Renal cortical epithelial cell (primary cell): Measurements from ENCODE around the gene OLIG3. TPM values are rescaled to one million over a fixed set of nuclear protein-coding genes. Genes with fewer than 3 reads are reported as not detected.

Source experiments
- DNase-seq: peaks from one replicate; pipeline ENCODE4 v3.0.0-alpha.2; 2011; ENCODE audit warnings: low read depth
- total RNA-seq: library from RNA; depleted of rRNA; stranded (reverse); fragments of >200 nt; gene quantifications from 2 replicates; pipeline ENCODE4 v1.2.3, GENCODE V29; 2014

The OLIG3 gene
- total RNA-seq = not detected in 2 replicates

DNA sequence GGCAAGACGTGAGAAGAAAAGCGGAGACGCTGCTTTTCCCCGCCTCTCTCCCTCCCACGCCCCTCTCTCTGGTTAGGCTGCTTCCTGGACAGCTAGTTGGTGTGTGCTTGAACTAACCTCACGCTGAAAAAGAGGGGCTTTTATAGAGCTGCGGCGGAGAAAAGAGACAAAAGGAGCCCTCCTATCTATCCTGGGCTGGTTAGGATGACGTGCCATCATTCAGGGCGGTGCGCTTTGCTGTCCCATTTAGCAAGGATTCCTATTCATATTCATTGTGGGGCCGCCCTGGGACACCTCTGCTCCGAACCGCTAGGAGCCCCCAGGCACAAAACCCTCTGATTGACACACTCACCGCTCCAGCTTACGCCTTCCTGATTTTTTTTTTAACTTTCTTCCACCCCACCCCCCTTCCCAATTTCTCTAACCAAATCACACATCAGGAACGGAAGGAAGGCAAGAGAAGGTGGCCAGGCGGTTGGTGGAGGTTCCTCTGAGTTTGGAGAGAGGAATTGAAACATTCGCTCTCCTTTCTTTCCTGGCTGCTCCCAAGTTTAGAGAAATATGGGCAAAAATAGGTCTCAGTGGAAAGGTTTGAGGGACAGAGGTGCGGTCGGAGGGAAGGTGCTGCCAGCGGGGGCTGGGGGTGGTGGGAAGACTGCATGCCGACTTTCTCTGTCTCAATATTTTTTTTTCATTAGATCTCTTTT is at the start of gene OLIG3:
TSS of gene OLIG3 (minus strand) at position 114 of the 707 bp plus-strand sequence. CDS start 224 bp downstream, outside the sequence.
- DNase-seq = no peak

DNA sequence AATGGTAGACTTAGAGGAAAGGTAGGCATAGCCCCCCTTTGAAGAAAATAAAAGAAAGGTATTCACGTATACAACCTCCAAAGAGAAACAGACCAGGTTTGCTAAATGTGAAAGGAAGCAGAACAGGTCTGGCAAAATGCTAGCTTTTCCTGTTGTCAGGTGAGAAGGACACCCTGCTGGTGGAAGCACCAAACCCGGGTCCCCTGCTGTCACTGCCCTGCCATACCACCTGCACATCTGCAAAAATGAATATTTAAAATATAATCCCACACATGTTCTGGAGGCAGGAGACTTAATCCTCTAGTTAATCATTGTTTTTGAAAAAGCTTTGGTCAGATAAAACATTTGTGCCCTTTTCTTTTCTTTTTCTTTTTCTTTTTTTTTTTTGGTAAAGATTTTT is 48.9 kb upstream of the OLIG3 start:
- no peak for DNase-seq

DNA sequence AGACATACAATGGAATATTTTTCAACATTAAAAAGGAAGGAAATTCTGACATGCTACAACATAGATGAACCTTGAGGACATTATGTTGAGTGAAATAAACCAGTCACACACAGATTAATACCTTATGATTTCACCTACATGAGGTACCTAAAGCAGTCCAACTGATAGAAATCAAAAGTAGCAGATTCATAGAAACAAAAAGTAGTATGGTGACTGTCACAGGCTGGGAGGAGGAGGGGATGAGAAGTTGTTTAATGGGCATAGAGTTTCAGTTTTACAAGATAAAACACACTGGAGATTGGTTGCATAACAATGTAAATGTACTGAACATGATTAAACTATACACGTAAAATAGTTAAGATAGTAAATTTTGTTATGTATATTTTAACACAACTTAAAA is 48.5 kb upstream of the OLIG3 start:
- DNase-seq = no peak

DNA sequence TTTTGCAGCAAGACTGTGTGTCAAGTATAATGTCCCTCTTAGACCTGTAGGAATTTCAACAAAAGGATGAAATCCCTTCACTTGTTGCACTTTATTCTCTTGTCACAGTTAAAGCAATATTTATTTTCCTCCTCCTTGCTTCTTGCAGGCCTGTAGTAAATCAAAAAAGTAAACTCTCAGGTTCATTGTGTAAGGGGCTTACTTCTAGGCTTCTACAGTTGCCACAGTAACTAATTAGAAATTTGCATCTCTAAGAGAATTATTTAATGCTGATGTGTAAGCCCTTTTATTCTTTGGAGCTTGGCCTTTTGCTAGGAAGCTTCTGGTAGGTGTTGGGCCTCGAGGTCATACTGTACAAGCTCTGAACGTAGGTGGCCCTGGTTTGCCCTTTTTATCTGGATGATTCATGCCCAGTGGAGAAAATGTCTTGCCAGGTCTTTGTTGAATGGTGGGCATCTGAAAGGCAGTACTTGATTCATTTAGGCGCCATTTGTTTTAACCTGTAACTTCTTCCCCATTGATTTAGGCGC is 47.4 kb upstream of the OLIG3 start:
- no peak for DNase-seq

DNA sequence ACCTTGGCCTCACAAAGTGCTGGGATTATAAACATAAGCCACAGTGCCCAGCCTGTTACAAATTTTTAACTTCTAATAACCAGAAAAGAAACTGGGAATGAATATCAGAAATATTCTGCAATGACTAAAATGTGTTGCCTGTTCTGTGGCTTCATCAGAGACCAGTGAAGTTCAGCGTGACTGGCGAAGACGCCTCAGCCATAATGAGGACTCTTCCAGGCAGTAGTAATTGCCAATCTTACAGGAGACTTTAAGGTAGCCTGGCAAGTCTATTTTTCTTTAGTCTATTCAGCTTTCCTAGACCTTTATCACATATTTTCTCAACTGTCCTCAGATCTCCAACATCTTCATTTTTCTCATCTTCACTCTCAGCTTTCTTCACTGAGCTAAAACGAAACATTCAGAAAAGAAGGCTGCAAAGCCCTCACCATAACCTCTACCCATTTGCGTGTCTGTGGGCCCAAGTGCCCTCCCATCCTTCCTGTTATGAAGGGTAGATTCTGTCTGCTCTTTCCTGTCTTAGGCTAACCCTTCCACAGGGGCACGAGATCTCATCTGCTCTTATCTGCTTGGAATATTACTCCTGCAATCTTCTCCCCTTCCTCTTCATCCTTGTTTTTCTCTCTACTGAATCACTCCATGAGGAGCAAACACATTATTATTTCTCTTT is 42.0 kb upstream of the OLIG3 start:
- no peak for DNase-seq

DNA sequence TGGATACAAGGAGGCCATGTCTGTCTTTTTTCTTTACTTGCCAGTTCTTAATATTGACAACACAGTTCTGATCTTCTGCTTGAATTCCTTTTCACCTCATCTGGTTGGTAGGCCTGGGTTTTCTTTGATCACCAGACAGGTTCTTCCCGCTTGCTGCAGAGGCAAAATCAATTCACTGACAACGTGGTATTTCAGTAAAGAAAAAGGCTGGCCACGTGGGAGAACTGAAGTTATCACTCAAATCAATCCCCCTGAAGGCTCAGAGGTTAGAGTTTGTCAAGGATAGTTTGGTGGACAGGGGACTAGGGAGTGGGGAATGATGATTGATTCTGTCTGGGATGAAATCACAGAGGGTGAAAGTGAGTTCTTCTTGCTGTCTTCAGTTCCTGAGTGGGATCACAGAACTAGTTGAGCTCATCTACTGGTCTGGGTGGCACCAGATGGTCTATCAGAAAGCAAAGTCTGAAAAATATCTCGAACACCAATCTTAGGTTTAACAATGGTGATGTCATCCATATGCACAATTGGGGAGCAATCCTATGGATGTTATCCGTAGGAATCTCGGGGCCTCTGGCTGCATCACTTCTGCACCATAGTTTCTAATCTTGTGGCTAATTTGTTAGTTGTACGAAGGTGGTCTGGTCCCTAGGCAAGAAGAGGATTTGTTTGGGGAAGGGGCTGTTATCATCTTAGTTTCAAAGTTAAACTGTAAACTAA is 37.3 kb upstream of the OLIG3 start:
- DNase-seq = no peak

DNA sequence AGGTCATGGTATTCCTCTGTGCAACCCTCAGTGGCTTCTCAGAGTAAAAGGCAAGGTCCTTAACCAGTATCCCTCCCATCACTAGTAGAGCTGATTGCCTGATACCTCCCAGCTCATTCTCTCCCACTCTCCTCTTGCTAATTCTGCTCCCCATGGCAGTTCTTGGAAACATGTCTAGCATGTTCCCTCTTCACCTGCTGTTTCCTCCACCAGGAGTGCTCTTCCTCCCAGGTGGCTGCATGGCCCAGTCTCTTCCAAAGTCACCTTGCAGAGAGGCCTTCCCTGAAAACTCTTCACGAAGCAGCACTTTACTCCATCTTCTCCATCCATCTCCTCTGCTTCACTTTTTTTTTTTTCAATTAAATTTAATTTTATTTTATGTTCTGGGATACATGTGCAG is 36.2 kb upstream of the OLIG3 start:
- no peak for DNase-seq

DNA sequence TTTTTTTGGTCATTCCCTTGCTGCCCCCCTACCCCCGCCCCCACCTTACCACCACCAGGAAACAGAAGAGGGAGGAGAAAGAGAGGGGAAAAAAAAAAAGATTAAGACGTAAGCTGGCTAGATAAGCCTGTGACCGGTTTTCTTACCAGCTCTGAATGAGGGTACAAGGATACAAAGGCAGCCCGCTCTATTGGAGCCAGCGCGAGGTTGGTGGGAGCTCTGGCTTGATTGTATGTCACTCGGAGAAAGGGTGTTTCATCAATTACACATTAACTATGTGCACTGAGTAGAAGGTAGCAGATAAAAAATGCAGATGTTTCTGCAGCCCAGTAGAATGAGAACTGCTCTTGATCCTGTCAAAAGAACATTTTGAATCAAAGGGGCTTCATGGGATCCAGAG is 28.6 kb upstream of the OLIG3 start:
- DNase-seq = peak; percentile 31

DNA sequence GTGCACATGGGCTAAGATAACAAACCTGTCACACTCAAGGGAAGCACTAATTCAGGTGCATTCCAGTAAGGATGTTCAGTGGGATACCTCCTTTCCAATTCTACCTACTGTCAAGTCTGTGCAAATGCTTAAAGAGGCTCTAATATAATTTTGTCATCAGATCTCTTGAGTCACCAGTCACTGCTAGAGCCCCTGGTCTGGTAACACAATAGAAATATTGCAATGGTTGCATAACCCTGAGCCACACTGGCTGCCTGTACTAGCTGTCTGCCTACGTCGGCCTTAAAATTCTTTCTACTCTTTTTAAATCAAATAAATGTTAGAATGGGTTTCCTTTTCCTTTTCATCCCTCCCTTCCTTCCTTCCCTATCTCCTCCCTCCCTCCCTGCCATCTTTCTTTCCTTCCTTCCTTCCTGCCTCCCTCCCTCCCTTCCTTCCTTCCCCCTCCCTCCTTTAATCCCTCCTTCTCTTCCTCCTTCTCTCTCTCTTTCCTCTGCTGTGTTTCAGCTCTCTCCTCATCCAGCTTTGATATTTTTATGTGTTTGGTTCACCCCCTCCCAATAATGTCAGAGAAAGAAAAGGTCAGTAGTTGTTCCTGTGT is 28.1 kb upstream of the OLIG3 start:
- peak; percentile 12 for DNase-seq

DNA sequence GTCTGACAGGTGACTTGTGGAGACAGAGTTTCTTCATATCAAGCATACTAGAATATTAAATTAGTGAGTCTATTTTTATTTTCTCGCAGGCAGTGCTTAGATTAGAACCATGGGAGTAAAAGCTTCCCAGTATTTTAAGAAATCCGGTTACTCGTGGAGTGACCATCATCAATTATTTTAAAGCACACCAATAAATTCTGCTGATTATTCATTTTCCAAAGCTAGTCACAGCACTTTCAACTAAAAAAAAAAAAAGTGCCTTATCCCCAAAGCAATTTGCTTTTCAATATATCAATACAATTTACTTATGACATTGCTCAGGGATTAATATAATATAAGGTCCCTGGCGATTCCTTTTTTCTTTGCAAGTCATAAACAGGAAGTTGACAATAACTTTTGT is 26.3 kb upstream of the OLIG3 start:
- DNase-seq = no peak

DNA sequence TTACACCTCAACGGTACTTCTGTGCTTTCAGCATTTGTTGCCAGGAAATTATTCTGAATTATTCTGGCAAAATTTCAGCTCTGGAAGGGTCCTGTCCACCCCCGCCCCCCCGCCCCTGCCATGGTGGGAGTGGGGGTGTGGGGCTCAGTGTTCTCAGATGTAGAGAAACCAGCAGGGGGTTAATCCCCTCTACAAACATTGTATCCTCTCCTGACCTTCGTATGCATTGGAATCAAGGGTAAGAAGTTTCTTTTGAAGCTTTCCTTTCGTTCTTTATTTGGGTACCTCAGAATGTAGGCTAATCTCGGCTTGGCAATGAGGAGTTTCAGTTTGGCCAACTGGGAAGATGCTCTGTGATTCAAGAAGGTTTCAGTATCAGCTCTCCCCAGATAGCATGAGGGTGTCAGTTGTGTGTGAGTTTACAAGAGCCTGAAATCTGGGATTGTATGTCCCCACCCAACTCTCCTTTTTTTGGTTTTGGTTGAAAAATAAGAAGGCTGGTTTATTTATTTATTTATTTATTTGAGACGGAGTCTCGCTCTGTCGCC is 25.5 kb upstream of the OLIG3 start:
- DNase-seq = no peak

DNA sequence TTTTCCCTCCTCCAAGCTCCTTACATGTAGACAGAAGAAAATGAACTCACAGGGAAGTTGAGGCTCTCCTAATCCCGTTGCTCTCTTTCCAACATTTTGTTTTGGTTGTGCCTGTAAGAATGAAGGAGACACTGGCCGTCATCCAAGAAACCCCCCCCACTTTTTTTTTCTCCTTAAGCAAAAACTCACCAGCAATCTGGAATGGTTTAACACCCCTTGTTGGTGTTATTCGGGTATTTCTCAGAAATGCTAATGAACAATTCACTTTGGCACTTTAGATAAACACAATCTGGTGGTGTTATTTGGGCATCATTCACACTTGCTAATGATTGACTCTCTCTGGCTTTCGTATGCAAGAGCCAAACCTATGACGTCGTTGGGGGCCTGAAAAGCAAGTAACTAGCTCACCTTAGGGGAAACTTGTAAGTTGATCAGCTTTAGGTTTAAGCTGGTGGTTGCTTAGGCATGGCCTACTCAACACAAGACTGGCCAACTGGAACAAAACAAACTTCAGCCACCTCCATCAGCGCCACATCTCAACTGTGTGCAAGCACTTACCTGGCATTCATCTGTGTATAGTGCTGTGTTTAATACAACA is 24.3 kb upstream of the OLIG3 start:
- peak; percentile 78 for DNase-seq

DNA sequence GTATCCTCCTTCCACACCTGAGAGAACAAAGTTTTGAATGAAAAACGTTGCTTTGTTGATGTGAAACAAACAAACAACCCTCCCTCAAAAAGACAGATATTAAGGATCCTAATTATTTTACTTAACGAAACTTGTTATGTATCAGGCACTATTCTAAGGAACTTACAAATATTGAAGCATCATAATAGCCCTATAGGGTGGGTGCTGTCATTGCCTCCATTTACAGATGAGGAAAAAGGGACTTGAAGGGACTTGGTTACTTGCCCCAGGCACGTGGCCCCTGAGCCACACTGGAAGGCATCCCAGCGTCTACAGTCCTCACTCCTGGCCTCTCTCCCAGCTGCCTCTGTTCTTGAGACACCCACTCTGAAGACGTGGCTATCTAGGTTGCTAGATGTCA is 20.2 kb upstream of the OLIG3 start:
- no peak for DNase-seq

DNA sequence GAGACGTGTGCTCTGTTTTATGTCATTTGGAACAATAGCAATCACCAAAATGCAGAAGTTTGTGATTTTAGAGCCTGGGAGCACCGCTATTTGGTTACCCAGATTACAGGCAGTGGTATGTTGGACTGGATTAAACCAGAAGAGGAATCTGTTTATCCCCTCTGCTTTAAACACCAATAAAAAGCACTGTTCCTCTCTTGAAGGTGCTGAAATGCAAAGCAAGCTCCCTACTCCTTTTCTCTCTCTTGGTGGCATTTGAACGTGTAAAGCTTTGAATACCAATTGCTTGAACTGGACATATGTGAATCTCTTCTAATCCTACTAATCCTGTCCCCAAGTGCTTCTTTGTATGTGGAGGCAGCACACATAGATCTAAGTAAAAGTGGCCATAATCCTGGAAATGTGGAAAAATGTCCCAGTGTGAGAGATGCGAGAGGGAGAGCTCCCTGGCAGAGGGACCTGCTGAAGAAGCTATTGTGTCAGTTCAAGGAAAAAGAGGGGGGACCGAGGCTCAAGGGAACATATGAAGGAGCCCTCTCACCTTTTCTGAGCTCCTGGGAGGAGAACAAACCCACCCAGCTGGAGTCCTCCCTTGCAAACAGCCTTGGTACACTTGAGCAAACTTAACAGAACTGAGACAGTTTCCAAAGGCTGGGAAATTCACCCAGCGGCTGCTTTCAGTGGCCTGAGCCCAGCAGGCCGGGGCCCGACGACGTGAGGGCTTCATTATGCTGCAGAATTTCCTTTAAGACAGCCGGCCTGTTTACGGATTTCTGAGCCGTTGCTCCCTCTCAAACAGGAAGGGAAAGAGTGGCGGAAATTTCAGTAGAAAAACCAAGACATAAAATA is 18.8 kb upstream of the OLIG3 start:
- peak; percentile 7 for DNase-seq

DNA sequence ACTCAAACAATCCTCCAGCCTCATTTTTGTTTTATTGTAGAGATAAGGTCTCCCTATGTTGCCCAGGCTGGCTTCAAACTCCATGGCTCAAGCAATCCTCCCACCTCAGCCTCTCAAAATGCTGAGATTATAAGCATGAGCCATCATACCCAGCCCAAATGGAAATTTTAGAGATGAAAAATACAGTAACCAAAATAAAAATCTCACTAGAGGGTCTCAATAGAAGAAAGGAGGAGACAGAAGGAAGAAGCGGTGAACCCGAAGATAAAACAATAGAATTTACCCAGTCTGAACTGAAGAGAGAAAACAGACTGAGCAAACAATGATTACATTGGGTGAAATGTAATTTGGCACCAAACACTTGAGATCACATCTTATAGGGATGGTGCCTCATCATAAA is 16.7 kb upstream of the OLIG3 start:
- DNase-seq = no peak

DNA sequence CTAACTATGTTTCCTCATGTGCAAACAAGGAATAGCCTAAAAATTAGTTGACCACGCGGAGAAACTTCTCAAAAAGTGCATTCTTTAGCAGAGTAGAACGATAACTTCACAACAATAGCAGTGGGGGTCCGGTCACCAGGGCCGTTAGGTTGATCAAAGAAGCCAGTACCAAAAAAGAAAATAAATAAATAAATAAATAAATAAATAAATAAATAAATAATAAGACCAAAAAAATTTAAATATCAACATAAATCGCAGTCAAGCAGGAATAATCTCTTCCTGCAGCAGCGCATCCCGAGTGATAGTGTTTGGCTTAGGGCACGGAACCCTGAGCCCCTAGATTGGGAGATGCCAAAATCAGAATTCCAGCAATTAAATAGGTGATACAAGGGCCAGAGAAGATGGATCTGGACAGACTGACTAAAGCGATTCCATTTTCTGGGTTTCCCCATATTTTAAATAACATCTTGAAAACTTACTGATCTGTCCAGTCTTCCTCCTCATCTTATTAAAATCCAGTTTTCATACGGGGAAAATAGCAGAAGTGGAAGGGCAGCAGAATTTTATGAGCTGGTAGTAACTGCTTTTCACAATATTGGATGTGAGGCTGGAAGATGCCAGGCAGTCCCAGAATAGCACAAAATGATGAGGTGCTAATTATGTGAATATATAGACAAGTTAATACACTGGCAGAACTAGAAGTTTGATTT is 4.4 kb upstream of the OLIG3 start:
- no peak for DNase-seq

DNA sequence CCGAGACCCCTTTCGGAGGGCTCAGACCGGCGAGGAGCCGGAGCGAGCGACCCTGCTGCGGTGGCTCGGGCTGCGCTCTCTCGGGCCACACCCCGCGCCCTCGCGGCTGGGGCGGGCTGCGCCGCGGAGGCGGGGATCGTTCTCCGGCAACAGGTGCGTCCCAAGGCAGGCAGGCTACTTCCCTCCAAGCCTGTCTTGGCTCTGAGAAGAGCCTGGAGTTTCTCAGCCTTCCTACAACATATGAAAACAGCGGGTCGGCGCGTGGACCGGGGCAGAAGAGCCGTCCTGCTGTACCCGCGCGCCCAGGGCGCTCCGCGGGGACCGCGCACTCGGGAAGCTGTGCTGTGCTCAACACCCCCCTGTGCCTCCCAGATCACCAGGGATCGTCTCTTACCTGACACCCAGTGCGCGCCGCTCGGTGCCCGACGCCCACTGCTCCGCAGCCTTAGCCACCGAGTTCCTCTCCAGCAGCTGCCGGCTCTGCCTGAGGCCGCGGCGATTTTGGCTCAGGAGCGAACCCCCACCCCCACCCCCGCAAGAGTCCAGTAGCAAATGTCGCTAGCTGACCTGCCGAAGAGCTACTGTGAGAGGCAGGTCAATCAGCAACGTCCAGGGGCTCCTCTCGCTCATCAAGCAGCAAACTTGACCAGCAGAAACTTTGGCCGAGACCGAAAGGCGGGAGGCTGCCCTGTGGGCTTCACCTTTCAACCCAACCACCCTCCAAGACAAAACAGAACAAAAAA is 3.7 kb upstream of the OLIG3 start:
- no peak for DNase-seq

DNA sequence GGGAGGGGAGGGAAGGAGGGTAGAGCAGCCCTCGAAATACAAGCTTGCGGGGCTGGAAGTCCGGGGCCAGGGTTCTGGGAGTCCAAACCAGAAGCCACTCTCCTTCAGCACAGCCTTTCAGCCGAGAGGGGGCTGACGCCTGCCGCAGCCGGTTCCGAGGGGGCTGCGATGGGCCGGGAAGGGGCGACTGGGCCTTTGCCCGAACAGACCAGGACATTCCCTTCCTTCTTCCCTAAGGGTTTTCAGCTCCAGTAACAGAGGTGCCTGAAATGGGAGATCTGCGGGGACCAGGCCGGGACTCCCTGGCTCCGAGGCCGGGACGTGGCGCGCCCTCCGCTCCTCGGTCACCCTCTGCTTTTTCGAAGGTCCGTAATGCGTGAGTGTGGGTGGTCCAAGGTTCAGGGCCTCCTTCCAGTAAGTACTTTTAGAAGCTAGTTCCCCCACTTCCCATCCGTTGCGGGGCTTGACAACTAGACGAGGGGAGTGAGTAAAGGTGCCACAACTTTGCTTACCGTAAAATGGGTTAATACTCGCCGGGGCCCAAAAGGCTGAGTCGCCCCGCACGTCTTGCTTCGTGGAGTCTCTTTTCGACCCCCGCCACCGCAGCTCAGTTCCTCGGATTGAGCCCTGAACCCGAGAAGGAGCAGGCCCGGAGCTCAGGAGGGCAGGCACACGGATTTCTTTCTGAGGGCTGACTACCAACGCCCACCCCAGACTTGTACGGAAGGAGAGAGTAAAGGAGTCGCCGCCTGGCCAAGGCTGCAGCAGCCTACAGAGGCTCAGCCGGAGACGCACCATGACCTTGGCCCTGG is 2.9 kb upstream of the OLIG3 start:
- DNase-seq = no peak
